HepG2 (cell line): ENCODE data around the gene ARFGAP1.

Experiments used
- GABPA ChIP-seq, 2 experiments: IDR thresholded peaks; 2 replicates each; pipeline ENCODE4 v1.6.1; 2011 to 2016; ENCODE audit warnings: low read depth in 2 of 2, low read length in 1 of 2, missing biosample characterization in 1 of 2, missing genetic modification characterization in 1 of 2
- ZKSCAN1 ChIP-seq: fragments of 150-350 bp; IDR thresholded peaks from 2 replicates; pipeline ENCODE4 v1.6.1; 2014; ENCODE audit warnings: low read length
- TF ChIP-seq, protein P1 (sequence below): sonication (generic); formaldehyde crosslinking; IDR thresholded peaks from 2 replicates; pipeline ENCODE4 v1.4.0; 2020; ENCODE audit warnings: missing genetic modification reagents, mild to moderate bottlenecking, borderline replicate concordance

DNA sequence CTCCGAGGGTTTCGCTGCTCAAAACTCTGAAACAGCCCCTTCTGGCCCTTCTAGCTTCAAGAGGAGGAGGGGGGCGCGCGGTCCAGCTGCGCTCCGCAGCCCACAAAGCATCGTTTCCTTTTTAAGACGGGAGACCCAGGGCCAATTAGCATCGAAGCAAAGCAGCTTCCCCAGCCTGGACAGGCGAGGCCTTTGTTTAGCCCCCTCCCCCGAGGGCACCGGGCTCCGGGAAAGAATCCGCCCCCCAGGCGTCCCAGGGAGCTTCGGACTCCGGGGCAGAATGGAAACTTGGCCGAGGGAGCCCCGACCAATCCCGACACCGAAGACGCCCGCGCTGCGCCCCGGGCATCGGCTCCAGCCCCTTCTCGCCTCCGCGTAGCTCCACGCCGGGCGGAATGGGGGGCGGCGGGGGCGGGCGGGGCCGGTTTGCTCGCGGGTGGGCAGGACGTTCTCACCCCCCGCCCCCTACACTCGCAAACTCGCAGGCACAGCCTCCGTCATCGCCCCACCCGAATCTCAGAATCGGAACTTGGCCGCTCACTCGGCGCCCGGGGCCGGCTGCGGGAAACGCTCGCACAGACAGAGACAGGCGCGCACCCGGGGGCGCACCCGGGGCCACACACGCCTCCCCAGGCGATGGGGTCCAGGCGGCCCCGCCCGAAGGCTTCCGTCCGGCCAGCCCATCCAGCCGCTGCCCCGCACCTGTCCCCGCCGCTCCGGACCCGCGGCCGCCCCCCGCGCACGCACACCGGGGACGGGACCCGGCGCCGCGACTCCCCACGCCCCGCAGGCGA is 19.0 kb upstream of the ARFGAP1 start:
- TF ChIP-seq GABPA (IDR thresholded peaks at IDR 0.05; ENCODE audit: low read depth, low read length) (no peak), GABPA (CRISPR knock-in tag; IDR thresholded peaks at IDR 0.05; ENCODE audit: low read depth) (no peak), ZKSCAN1 (no peak)
- TF ChIP-seq, protein P1, sequence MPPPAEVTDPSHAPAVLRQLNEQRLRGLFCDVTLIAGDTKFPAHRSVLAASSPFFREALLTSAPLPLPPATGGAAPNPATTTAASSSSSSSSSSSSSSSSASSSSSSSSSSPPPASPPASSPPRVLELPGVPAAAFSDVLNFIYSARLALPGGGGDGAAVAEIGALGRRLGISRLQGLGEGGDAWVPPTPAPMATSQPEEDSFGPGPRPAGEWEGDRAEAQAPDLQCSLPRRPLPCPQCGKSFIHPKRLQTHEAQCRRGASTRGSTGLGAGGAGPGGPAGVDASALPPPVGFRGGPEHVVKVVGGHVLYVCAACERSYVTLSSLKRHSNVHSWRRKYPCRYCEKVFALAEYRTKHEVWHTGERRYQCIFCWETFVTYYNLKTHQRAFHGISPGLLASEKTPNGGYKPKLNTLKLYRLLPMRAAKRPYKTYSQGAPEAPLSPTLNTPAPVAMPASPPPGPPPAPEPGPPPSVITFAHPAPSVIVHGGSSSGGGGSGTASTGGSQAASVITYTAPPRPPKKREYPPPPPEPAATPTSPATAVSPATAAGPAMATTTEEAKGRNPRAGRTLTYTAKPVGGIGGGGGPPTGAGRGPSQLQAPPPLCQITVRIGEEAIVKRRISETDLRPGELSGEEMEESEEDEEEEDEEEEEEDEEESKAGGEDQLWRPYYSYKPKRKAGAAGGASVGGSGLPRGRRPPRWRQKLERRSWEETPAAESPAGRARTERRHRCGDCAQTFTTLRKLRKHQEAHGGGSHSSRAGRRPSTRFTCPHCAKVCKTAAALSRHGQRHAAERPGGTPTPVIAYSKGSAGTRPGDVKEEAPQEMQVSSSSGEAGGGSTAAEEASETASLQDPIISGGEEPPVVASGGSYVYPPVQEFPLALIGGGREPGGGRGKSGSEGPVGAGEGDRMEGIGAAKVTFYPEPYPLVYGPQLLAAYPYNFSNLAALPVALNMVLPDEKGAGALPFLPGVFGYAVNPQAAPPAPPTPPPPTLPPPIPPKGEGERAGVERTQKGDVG (CRISPR knock-in tag) = no peak
